ENCODE data around the gene PNISR. TPM values are rescaled to one million over a fixed set of nuclear protein-coding genes. Genes with fewer than 3 reads are reported as not detected.

The PNISR gene
- total and polyA plus RNA-seq, 2 of the 13 experiments (the other 11 are each of a cell fraction or from before 2014, with no cell fraction given), result 43.0 to 48.0 TPM

GRCh38 chr6:99393698-99394531, 31.2 kb downstream of the PNISR start, which contains the start of gene COQ3 (continued):
- no peak for TF ChIP-seq DZIP1 (CRISPR knock-in tag; IDR thresholded peaks at IDR 0.05)
- no peak for TF ChIP-seq TARDBP (CRISPR knock-in tag; IDR thresholded peaks at IDR 0.05)
- no peak for TF ChIP-seq CBX2 (IDR thresholded peaks at IDR 0.05; ENCODE audit: low read depth, low read length)
- TF ChIP-seq CBX2 (CRISPR knock-in tag; IDR thresholded peaks at IDR 0.05; ENCODE audit: low read depth), result no peak
- no peak for TF ChIP-seq ATF7 (IDR thresholded peaks at IDR 0.05)
- 0 out of 2 replicates have a peak, but pooled peaks have one; percentile 21 for TF ChIP-seq ATF7 (CRISPR knock-in tag; IDR thresholded peaks at IDR 0.05)
- TF ChIP-seq ZSCAN20 (CRISPR knock-in tag; IDR thresholded peaks at IDR 0.05; ENCODE audit: borderline replicate concordance), result no peak
- no peak for TF ChIP-seq ZKSCAN5 (CRISPR knock-in tag; IDR thresholded peaks at IDR 0.05)
- no peak for TF ChIP-seq NCOA2 (CRISPR knock-in tag; IDR thresholded peaks at IDR 0.05)
- no peak for TF ChIP-seq GRHL1 (CRISPR knock-in tag; conservative IDR thresholded peaks at IDR 0.05)
- no peak for TF ChIP-seq POLR2AphosphoS2 (IDR thresholded peaks at IDR 0.05; ENCODE audit: low read depth, low read length)
- no peak for TF ChIP-seq ARNT (IDR thresholded peaks at IDR 0.05)
- TF ChIP-seq ZNF589 (CRISPR knock-in tag; conservative IDR thresholded peaks at IDR 0.05), result no peak
- TF ChIP-seq PAX8 (CRISPR knock-in tag; IDR thresholded peaks at IDR 0.05; ENCODE audit: borderline replicate concordance), result 0 out of 2 replicates have a peak, but pooled peaks have one; percentile 72
- no peak for TF ChIP-seq ZNF558 (CRISPR knock-in tag; IDR thresholded peaks at IDR 0.05; ENCODE audit: borderline replicate concordance)
- TF ChIP-seq RELA (CRISPR knock-in tag; IDR thresholded peaks at IDR 0.05), result no peak
- TF ChIP-seq ZFP1 (CRISPR knock-in tag; IDR thresholded peaks at IDR 0.05), result no peak
- no peak for TF ChIP-seq SMC3 (IDR thresholded peaks at IDR 0.05; ENCODE audit: low read length)
- TF ChIP-seq AHDC1 (CRISPR knock-in tag; IDR thresholded peaks at IDR 0.05; ENCODE audit: borderline replicate concordance), result 0 out of 2 replicates have a peak, but pooled peaks have one; percentile 13
- no peak for TF ChIP-seq ZBTB7A (CRISPR knock-in tag; IDR thresholded peaks at IDR 0.05)
- TF ChIP-seq FOSL1 (CRISPR knock-in tag; IDR thresholded peaks at IDR 0.05; ENCODE audit: borderline replicate concordance), result no peak
- TF ChIP-seq ZBTB7B (CRISPR knock-in tag; IDR thresholded peaks at IDR 0.05), result 0 out of 2 replicates have a peak, but pooled peaks have one; percentile 50

All from HepG2 (cell line).